Duodenal mucosa (tissue), 2 donors: ENCODE data around the gene ADAMTS12.

Experiments
- H3K27ac ChIP-seq: one replicate; pipeline ENCODE4 v1.7.0; 2013; ENCODE audit warnings: low read depth, low read length
- H3K27me3 ChIP-seq, 2 donors: one replicate each; pipeline ENCODE4 v1.7.0; 2013; ENCODE audit warnings: low read length in 2 of 2, control low read depth in 1 of 2; ENCODE audit not compliant: insufficient read depth in 2 of 2, control insufficient read depth in 1 of 2
- H3K36me3 ChIP-seq, 2 donors: one replicate each; pipeline ENCODE4 v1.7.0; 2013; ENCODE audit warnings: low read length in 2 of 2, control low read depth in 1 of 2; ENCODE audit not compliant: insufficient read depth in 2 of 2, control insufficient read depth in 1 of 2
- H3K4me1 ChIP-seq, 2 donors: one replicate each; pipeline ENCODE4 v1.7.0; 2013; ENCODE audit warnings: low read length in 2 of 2, control low read depth in 1 of 2; ENCODE audit not compliant: insufficient read depth in 2 of 2, control insufficient read depth in 1 of 2
- H3K4me3 ChIP-seq, 2 donors: one replicate each; pipeline ENCODE4 v1.7.0; 2013; ENCODE audit warnings: low read length in 2 of 2, low read depth in 1 of 2
- H3K9ac ChIP-seq, 2 donors: one replicate each; pipeline ENCODE4 v1.7.0; 2013; ENCODE audit warnings: low read length in 2 of 2, low read depth in 1 of 2
- H3K9me3 ChIP-seq, 2 donors: one replicate each; pipeline ENCODE4 v1.7.0; 2013; ENCODE audit warnings: low read length in 2 of 2, control low read depth in 1 of 2; ENCODE audit not compliant: control insufficient read depth in 1 of 2

Gene ADAMTS12

GRCh38 chr5:33621514-33621913, 270.3 kb downstream of the ADAMTS12 start:
- no peak overlapping the region for H3K27ac ChIP-seq
- H3K9me3 ChIP-seq: no peaks in the 10 kb centered on the region
- H3K36me3 ChIP-seq: no peaks in the 10 kb centered on the region
- no peak overlapping the region for H3K9ac ChIP-seq
- H3K4me3 ChIP-seq: no peak overlapping the region
- H3K27me3 ChIP-seq: no peaks in the 10 kb centered on the region
- H3K4me1 ChIP-seq: no peaks in the 10 kb centered on the region

GRCh38 chr5:33614039-33614438, 277.8 kb downstream of the ADAMTS12 start:
- no peaks in the 10 kb centered on the region for H3K36me3 ChIP-seq
- no peak overlapping the region for H3K9ac ChIP-seq
- no peak overlapping the region for H3K4me3 ChIP-seq
- H3K9me3 ChIP-seq: no peaks in the 10 kb centered on the region
- no peaks in the 10 kb centered on the region for H3K27me3 ChIP-seq
- H3K4me1 ChIP-seq: no peaks in the 10 kb centered on the region
- H3K27ac ChIP-seq: no peak overlapping the region

DNA sequence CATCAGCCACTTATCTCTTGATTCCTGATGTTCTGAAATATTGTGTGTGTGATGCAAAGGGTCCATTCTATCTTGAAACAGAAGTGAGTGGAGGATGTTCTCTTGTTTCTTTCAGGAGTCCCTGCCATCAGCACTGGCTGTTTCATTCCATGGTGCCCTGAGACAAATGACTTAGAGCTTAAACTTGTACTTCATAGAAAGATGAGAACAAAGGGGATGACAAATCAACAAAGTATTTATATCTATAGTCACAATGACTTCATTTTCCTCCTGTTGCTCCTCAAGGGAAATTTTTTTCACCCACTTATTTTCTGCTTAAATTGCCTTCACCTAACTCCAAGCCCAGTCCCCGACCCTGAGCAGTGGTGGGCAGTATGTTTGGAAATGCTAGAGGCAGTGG, 279.4 kb downstream of the ADAMTS12 start:
- Histone ChIP-seq H3K9me3 (no peaks in the 10 kb centered on the region), H3K4me1 (no peaks in the 10 kb centered on the region), H3K4me3 (no peak overlapping the region), H3K36me3 (no peaks in the 10 kb centered on the region), H3K9ac (no peak overlapping the region), H3K27ac (no peak overlapping the region), H3K27me3 (no peaks in the 10 kb centered on the region)

DNA sequence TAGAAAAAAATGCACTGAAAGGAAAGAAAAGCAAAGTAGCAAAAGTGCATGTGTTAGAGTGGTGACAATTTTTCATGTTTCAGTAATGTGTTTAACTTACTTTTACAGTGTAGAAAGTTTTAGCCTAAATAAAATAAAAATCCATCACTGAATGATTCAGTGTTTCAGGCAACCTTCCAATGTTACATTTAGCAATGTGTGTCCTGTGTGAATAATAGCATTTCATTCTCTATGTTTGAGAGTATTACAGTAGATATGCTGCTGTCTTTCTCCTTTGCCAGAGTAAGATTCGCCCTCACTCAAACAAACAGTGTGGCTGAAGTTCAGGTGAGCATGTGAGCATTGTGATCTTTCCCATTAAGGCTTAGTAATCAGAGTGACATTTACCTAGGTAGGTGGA, 279.9 kb downstream of the ADAMTS12 start:
- Histone ChIP-seq H3K27me3 (no peaks in the 10 kb centered on the region), H3K4me3 (no peak overlapping the region), H3K9me3 (no peaks in the 10 kb centered on the region), H3K27ac (no peak overlapping the region), H3K36me3 (no peaks in the 10 kb centered on the region), H3K9ac (no peak overlapping the region), H3K4me1 (no peaks in the 10 kb centered on the region)

DNA sequence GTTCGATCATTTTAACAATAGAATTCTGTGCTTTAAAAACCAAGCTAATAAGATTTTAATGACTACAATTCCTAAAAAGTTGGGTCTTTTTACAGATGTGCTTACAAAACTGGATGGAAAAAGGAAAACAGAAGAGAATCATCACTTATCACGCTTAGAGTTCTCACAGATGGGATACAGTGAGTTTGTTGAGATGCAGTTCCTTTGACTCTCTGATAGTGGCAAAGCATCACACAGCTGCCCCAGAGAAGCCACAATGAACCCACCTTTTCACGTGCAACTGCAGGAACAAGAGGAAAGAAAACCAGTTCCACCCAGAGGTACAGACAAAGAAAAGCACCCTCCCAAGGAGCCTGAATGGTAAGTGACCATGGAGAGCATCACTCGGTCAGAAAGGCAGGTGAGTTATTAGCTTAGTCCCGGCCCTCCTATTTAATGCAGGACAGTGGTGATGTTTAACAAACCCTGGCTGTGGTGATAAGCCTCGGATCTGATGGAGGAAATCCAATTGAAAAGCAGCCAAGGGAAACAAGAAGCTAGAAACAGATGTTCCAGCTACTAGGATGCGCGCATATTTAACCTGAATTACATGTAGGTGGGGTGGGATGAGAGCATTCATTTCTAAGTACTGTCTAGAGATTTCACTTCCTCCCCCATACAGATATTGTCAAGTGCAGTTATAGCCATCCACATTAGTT, 283.3 kb downstream of the ADAMTS12 start:
- Histone ChIP-seq H3K36me3 (no peaks in the 10 kb centered on the region), H3K27ac (no peak overlapping the region), H3K4me1 (no peaks in the 10 kb centered on the region), H3K9me3 (no peaks in the 10 kb centered on the region), H3K27me3 (no peaks in the 10 kb centered on the region), H3K4me3 (no peak overlapping the region), H3K9ac (no peak overlapping the region)

DNA sequence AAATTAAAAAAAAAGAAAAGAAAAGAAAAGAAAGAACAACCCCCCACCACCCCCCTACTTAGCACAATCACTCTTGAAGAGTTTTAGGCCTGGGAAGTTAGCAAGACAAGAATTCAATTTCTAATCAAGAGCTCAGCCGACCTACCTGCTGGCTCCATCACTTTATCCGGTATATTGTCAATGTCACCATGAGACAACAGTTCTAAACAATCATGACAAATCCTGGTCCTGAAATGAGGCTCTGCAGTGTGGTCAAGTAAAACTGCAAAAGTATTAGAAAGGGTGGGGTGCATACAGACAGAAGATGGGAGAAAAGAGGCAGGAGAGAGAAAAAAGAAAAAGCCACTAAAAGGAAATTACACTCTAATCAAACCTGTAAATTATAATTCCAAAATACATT, 287.3 kb downstream of the ADAMTS12 start:
- Histone ChIP-seq H3K9ac (no peak overlapping the region), H3K27ac (no peak overlapping the region)

GRCh38 chr5:33601881-33602280, 289.9 kb downstream of the ADAMTS12 start:
- H3K27me3 ChIP-seq: no peaks in the 10 kb centered on the region
- H3K27ac ChIP-seq: no peak overlapping the region
- H3K4me3 ChIP-seq: no peak overlapping the region
- H3K9me3 ChIP-seq: no peaks in the 10 kb centered on the region
- no peaks in the 10 kb centered on the region for H3K36me3 ChIP-seq
- no peak overlapping the region for H3K9ac ChIP-seq
- H3K4me1 ChIP-seq: no peaks in the 10 kb centered on the region

More for the DNA sequence above, 287.3 kb downstream of the ADAMTS12 start:
- Histone ChIP-seq H3K36me3 (no peaks in the 10 kb centered on the region), H3K4me1 (no peaks in the 10 kb centered on the region), H3K9me3 (no peaks in the 10 kb centered on the region), H3K4me3 (no peak overlapping the region), H3K27me3 (no peaks in the 10 kb centered on the region)

- Histone ChIP-seq H3K4me3 (no peak overlapping the region), H3K9me3 (no peaks in the 10 kb centered on the region), H3K36me3 (no peaks in the 10 kb centered on the region), H3K4me1 (no peaks in the 10 kb centered on the region), H3K9ac (no peak overlapping the region), H3K27me3 (no peaks in the 10 kb centered on the region), H3K27ac (no peak overlapping the region)
These were observed 296.5 kb downstream of the ADAMTS12 start for GRCh38 chr5:33595303-33595702.

DNA sequence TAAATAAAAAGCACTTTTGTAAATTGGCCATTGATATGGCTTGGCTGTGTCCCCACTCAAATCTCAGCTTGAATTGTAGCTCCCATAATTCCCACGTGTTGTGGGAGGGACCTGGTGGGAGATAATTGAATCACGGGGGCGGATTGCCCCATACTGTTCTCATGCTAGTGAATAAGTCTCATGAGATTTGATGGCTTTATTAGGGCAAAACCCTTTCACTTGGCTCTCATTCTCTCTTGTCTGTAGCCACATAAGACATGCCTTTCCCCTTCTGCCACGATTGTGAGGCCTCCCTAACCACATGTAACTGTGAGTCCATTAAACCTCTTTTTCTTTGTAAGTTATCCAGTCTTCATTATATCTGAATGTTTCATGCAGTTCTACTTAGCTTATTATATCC, 297.8 kb downstream of the ADAMTS12 start:
- Histone ChIP-seq H3K4me3 (no peak overlapping the region), H3K9ac (no peak overlapping the region), H3K4me1 (no peaks in the 10 kb centered on the region), H3K9me3 (no peaks in the 10 kb centered on the region), H3K27ac (no peak overlapping the region), H3K36me3 (no peaks in the 10 kb centered on the region), H3K27me3 (no peaks in the 10 kb centered on the region)

- H3K27me3 ChIP-seq: no peaks in the 10 kb centered on the region
- H3K27ac ChIP-seq: no peak overlapping the region
- no peaks in the 10 kb centered on the region for H3K9me3 ChIP-seq
- H3K4me1 ChIP-seq: no peaks in the 10 kb centered on the region
- H3K9ac ChIP-seq: no peak overlapping the region
- H3K4me3 ChIP-seq: no peak overlapping the region
- no peaks in the 10 kb centered on the region for H3K36me3 ChIP-seq
These were observed 299.5 kb downstream of the ADAMTS12 start for GRCh38 chr5:33592245-33592644.
